HG03196 (cell line): Measurements from ENCODE around the gene CPNE4.

ENCODE experiments used
- ATAC-seq: cut with Tn5 transposase; IDR thresholded peaks from one replicate; pipeline ENCODE4 v1.9.1; 2021; ENCODE audit not compliant: unreplicated experiment

Gene CPNE4

DNA sequence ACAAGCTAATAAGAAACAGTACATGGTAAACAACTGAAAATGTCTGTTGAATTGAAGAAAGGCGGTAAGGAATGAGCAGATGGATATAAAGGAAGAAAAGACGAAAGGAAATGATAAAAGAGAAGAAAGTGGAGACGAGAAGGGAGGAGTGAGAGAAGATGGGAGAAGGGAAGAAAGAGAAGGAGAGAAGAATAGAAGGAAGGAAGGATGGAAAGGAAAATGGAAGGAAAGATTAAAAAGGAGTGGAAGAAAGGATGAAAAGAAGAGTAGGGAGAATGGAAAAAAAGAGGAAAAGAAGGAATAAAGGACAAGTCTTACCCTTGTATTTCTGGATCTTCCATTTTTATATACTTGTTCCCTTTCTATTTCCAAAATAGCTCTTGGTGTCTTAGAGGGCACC is 17.7 kb downstream of the CPNE4 start:
- no peak for ATAC-seq

DNA sequence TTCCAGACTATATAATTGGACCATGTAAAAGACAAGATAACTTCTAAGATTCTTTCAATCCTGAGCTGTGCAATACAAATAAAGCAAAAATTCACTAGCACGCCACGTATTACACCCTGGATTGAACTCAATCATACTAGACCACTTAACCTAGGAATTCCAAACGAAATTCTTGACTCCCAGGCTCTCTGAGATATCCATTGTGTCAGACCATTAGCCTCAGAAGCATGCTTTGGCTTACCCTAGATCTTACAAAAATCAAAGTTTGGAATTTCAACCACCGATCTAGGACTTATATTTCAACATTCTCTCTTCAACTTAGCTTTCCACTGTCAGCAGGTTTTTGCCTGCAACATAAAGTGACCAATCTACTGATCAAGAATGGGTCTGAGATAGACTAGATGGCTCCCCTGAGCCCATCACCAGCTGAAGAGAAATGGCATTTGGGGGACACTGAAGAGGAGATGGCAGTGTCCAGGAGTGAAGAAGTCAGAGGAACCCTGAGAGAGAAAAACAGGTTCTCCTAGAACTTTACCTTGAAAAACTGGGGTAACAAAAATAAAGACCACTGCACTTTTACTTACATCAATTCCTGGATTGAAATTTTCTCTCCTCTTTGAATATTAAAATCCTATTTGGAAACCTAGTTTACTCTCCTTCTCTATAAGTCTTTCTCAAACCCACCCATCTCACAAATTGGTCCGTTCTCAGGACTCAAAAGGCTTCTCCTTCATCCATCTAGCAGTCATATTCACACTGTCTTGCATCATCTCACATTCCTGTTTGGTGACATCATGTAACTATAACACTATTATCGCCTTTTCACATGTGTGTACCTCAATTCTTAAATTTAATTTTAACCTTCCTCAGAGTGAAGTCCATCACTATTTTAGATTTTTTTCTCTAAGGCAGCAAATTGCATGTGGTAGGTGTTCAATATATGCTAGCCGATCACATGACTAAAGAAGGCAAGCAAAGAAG is 18.5 kb downstream of the CPNE4 start:
- ATAC-seq = no peak

- no peak for ATAC-seq
Measured at GRCh38 chr3:132014105-132014504, 20.7 kb downstream of the CPNE4 start.

- no peak for ATAC-seq
Measured at GRCh38 chr3:132009241-132009640, 25.6 kb downstream of the CPNE4 start.

GRCh38 chr3:132008837-132009236 is 26.0 kb downstream of the CPNE4 start:
- no peak for ATAC-seq

- no peak for ATAC-seq
Measured at GRCh38 chr3:132007617-132008016, 27.2 kb downstream of the CPNE4 start.

DNA sequence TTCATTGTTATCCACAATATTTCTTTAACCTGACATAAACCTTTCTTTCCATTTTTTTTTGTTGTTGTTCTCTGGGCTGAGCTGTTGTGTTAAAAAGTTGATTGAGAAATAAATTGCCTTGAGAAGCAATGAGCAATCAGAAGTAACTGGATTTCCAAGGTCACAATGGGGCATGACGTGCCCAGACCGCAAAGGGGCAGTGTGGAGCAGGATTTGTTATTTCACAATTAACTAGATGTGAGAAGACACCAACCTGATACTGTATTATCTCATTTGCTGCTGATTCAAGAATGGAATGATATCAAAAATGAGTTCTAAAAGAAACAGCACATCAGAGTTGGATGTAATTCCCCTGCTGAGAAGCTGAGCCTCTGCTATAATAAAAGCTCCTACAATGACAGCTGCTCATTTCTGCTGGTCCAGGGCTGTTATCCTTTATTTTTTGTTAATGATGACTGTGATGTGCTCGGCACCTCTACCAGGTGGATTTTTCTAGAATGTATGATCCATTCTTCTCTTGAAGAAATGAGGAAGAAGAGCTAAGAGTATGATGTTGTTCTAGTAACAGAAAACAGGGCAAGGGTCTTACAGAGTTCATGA is 28.1 kb downstream of the CPNE4 start:
- no peak for ATAC-seq

DNA sequence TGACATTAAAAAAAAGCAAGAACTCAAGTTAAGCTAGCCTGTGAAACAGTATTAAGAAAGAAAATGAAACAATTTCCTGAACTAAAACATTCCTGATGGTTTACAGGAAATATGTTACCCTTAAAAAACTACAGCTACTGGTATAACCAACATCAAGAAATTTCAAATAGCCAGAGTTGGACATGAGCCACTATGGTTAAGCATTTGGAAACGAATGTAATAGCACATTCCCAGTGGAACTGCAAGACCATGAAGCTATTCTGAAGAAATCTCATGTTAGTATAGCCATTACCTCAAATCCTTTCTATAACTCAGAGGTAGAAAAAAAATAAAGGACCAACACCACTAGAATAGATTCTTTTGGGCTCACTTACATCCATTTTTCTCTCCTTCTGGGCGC is 30.2 kb downstream of the CPNE4 start:
- no peak for ATAC-seq

GRCh38 chr3:132003685-132004084 is 31.1 kb downstream of the CPNE4 start:
- ATAC-seq = no peak

GRCh38 chr3:132001999-132002398 is 32.8 kb downstream of the CPNE4 start:
- ATAC-seq = no peak

DNA sequence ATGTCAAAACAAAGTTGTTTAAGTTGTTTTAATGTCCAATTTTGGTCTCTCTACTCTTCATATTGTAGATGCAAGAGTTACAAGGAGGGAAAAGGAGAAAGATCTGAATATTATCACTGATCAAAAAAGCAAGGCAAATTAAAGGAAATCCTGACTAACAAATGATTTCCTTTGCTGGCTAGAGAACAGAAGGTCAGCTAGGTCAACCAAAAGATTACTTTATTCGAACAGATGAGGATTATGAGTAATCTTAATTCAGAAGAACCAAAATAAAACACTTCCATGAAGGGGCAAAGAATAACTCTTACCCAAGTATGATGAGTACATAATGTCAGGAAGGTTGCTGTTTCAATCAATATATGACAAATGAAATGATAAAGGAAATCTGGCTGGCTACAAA is 33.8 kb downstream of the CPNE4 start:
- ATAC-seq = no peak

DNA sequence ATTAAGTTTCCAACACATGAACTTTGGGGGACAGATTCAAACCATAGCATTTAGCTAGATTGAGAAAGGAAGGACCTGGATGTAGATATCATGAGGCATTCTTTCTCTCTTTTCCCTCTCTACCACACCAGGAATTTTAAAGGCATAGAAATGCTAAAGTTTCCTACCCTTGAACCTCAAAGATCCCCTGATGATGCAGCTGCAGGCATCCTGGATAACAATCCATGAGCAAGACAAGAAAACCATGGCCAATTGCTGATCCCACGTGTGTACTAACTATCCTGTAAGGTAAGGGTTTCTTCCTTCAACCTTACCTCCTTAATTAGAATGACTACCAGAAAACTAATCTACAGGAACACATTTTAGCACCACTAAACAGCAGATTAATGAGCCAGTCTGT is 36.8 kb downstream of the CPNE4 start:
- ATAC-seq = no peak

- ATAC-seq = no peak
Measured at GRCh38 chr3:131995891-131996290, 38.9 kb downstream of the CPNE4 start.

DNA sequence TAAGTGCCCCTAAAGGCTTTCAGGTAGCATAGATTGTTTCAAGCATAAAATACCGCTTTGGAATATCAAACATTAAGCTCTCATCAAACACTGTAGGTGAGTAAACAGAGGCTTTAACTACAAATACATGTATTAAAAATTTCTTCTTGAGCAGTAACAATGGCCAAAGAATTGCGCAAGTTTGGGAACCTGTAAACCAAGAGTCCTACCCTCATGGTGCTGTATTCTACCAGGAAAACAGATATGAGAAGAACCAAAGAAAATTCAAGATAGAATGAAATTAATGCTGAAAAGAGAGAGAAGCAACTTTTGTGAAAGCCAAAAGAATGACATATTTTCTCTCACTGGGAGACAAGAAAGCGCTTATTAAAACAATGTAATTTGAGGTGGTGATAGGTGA is 45.5 kb downstream of the CPNE4 start:
- no peak for ATAC-seq

DNA sequence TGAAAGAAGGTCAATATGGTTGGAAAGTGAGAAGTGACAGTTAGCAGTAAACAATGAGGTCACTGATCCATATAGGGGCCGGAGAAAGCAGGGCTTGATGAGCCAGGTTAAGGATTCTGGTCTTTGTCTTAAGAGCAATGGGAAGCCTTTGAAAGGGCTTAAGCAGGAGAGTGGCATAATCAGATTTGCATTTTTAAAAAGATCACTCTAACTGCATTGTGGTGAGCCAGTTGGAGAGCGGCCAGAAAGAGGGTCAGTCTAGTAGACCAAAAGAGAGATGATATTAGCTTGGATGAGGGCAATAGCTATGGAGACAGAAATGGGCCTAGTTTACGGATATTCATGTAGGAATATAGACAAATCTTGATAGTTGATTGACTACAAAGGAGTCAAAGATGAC is 46.6 kb downstream of the CPNE4 start:
- no peak for ATAC-seq

DNA sequence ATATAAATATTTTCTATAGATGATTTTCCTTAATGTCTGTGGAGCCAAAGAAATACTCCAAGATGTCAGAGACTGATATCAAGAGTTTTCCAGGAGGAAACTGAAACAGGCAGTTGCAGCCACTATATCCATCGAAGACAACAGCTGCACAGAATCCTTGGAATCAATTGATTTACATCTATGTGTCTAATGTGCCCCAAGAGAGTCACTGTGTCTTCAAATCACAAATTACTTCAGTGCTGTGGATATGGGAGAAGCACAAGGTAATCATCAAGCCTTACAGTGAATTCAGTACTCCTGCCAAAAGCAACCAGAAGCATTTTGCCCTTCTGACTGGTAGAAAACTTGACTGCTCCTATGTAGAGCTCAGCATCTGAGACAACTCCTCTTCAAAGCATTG is 51.1 kb downstream of the CPNE4 start:
- ATAC-seq = no peak

GRCh38 chr3:131981323-131981722 is 53.5 kb downstream of the CPNE4 start:
- no peak for ATAC-seq

DNA sequence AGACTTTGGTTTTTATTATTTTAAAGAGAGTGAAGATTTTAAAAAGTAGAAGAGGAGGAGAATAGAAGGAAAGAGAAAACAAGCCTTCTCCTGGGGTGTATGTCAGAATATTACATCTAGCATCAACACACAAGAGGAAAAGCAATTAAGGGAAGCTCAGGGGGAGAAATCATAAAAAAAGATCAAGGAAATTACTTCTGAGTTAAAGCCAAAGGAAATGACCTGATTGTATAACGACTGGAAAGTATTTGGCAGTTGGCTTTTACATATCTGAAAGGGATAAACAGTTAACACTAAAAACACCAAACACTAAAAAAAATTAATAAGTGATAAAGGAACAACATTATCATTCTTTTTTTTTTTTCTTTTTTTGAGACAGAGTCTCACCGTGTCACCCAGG is 58.4 kb downstream of the CPNE4 start:
- no peak for ATAC-seq

- no peak for ATAC-seq
Measured at GRCh38 chr3:131975047-131975446, 59.8 kb downstream of the CPNE4 start.

GRCh38 chr3:131973731-131974130 is 61.1 kb downstream of the CPNE4 start:
- no peak for ATAC-seq

DNA sequence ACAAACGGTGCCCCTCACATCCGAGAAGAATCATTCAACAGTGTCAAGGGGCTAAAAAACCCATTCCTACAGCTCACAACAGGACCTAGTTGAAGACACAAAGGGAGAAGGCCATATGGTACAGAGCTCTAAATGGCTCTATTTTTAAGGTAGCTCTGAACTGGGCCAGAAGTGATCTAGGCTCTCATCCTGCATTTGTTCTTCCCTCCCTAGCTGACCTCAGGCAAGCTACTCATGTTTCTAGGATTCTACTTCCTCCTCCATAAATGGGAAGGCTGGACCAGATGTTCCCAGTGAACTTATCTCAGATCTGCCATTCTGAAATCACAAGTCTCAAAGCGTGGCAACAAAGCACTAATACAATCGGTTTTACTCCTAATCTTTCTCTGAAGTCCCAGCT is 62.3 kb downstream of the CPNE4 start:
- ATAC-seq = no peak

GRCh38 chr3:131972091-131972490 is 62.7 kb downstream of the CPNE4 start:
- ATAC-seq = no peak
